GM23338 (cell line): ENCODE data around the gene CTNNA3.

ENCODE experiments used
- CREB1 ChIP-seq: fragments of 250-450 bp; sonication (Bioruptor Pico); IDR thresholded peaks from 2 replicates; pipeline ENCODE4 v1.5.0; 2020; ENCODE audit warnings: low read depth, mild to moderate bottlenecking, moderate library complexity
- EZH2 ChIP-seq: fragments of 200-600 bp; sonication (generic); IDR thresholded peaks from one replicate; pipeline ENCODE4 v1.8.0; 2017; ENCODE audit warnings: antibody characterized with exemption, mild to moderate bottlenecking, low read depth; ENCODE audit not compliant: unreplicated experiment
- TF ChIP-seq, protein P1 (sequence below), 2 experiments: fragments of 200-600 bp in 1 of 2; sonication (generic) in 1 of 2; conservative IDR thresholded peaks; 2 replicates each; pipeline versions ENCODE4 v1.5.1 to v1.6.1; 2016 to 2017; ENCODE audit warnings: antibody characterized with exemption in 2 of 2, low read depth in 2 of 2, mild to moderate bottlenecking in 2 of 2, moderate library complexity in 1 of 2
- TF ChIP-seq, protein P2 (sequence below): IDR thresholded peaks from one replicate; pipeline ENCODE4 v1.6.1; 2018; ENCODE audit warnings: antibody characterized with exemption; ENCODE audit not compliant: unreplicated experiment

DNA sequence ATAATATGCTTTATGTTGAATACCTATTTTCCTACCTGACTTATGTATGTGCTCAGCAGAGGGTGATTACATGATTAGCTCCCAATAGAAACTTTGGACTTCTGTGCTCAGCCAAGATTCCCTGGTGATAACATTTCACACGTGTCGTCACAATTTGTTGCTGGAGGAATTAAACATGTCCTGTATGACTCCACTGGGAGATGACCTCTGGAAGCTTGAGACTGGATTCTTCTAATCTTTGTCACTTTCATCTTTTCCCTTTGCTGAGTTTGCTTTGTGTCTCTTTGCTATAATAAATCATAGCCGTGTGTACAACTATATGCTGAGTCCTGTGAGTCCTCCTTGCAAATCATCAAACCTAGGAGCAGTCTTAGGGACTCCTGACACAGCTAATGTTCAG lies 891.0 kb downstream of the CTNNA3 start:
- TF ChIP-seq, protein P1, sequence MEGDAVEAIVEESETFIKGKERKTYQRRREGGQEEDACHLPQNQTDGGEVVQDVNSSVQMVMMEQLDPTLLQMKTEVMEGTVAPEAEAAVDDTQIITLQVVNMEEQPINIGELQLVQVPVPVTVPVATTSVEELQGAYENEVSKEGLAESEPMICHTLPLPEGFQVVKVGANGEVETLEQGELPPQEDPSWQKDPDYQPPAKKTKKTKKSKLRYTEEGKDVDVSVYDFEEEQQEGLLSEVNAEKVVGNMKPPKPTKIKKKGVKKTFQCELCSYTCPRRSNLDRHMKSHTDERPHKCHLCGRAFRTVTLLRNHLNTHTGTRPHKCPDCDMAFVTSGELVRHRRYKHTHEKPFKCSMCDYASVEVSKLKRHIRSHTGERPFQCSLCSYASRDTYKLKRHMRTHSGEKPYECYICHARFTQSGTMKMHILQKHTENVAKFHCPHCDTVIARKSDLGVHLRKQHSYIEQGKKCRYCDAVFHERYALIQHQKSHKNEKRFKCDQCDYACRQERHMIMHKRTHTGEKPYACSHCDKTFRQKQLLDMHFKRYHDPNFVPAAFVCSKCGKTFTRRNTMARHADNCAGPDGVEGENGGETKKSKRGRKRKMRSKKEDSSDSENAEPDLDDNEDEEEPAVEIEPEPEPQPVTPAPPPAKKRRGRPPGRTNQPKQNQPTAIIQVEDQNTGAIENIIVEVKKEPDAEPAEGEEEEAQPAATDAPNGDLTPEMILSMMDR (conservative IDR thresholded peaks at IDR 0.05; ENCODE audit: low read depth in 2 of 2), result no peak
- no peak for TF ChIP-seq CREB1 (CRISPR knock-in tag)
- no peak for TF ChIP-seq EZH2
- TF ChIP-seq, protein P2, sequence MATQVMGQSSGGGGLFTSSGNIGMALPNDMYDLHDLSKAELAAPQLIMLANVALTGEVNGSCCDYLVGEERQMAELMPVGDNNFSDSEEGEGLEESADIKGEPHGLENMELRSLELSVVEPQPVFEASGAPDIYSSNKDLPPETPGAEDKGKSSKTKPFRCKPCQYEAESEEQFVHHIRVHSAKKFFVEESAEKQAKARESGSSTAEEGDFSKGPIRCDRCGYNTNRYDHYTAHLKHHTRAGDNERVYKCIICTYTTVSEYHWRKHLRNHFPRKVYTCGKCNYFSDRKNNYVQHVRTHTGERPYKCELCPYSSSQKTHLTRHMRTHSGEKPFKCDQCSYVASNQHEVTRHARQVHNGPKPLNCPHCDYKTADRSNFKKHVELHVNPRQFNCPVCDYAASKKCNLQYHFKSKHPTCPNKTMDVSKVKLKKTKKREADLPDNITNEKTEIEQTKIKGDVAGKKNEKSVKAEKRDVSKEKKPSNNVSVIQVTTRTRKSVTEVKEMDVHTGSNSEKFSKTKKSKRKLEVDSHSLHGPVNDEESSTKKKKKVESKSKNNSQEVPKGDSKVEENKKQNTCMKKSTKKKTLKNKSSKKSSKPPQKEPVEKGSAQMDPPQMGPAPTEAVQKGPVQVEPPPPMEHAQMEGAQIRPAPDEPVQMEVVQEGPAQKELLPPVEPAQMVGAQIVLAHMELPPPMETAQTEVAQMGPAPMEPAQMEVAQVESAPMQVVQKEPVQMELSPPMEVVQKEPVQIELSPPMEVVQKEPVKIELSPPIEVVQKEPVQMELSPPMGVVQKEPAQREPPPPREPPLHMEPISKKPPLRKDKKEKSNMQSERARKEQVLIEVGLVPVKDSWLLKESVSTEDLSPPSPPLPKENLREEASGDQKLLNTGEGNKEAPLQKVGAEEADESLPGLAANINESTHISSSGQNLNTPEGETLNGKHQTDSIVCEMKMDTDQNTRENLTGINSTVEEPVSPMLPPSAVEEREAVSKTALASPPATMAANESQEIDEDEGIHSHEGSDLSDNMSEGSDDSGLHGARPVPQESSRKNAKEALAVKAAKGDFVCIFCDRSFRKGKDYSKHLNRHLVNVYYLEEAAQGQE, result no peak
